ENCODE measurements around the gene TSC2.

TSC2 gene

DNA sequence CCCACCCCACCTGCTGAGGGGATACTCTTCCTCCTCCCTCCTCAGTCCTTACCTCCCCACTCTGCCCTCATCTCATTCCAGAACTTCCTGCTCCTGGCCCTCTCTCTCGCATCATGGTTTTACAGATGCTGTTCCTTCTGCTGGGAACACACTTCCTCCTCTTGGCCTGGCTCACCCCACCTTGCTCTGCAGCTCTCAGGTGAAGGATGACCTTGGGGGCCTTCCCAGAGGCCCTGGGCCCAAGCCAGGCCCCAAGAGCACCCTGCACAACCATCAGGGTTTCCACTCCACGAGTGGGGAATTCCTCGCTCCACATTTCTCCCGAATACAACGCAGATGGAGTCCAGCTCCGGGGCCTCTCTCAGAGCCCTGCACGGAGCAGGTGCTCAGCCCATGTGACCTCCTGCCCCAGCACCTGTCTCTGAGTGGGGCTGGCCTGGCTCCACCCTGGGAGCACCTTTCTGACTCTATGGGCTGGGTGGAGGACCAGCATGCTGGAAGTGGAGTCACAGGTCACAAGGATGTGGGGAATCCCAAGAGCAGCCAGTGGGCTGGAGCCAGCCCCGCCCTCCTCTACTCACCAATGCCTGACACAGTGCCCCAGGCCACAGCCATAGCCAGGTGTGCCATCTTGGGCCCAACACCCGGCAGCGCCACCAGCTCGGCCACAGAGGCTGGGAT, 4.7 kb upstream of the TSC2 start:
- DNase-seq (ENCODE audit: extremely low read depth in 1 of 2, low read depth in 1 of 2) = no peak

DNA sequence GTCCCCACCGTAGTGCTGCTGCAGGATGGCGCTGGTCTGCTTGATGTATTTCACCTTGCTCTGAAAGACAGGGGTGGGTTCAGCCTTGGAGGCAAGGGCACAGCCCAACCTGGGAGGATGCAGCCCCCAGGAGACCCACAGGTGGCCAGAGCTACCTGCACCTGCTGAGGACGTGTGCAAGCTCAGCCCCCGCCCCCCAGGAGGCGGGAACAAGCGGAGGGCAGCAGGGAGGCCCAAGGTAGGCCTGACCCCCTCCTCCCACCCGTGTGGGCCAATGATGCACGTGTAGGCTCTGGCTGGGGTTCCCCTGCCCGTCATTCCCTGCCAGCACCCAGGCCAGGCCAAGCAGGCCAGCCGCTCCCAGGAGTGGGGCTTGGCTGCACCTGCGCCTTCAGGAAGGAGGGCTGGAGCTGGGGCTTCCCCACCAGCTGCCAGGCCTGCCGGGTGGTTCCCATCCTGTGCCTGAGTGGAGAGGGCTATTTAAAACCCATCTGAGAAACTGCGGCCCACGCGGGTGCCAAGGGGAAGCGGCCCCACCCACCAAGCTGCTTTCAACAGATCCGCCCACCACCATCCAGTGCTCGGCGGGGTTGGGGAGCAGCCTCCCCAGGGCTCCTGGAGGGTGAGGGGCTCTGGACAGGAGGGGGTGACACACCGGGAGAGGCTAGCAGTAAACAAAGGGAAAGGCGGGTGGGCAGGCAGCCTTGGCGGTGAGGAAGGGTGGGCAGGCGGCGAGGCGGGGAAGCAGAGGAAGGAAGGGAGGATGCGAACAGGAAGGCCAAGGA, 3.9 kb upstream of the TSC2 start:
- DNase-seq (ENCODE audit: extremely low read depth in 1 of 2, low read depth in 1 of 2) = no peak

DNA sequence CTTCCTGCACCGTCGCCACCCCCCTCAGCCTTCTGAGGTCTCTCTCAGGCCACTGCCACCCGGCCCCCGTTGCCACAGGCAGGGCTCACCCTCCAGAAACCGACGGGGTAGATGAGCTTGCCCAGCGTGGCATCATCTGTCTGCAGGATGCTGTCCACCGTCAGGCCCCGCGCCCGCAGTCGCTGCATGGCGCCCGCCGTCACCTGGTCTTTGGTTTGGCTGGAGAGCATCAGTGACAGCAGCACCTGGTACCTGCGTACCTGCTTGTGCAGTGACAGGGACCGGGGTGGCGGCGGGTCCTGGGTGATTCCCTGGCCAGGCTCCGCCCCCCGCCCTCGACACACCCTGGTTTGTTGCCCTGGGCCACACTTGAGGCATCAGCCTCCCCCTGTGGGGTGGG, 3.2 kb upstream of the TSC2 start:
- DNase-seq (ENCODE audit: extremely low read depth in 1 of 2, low read depth in 1 of 2) = no peak

DNA sequence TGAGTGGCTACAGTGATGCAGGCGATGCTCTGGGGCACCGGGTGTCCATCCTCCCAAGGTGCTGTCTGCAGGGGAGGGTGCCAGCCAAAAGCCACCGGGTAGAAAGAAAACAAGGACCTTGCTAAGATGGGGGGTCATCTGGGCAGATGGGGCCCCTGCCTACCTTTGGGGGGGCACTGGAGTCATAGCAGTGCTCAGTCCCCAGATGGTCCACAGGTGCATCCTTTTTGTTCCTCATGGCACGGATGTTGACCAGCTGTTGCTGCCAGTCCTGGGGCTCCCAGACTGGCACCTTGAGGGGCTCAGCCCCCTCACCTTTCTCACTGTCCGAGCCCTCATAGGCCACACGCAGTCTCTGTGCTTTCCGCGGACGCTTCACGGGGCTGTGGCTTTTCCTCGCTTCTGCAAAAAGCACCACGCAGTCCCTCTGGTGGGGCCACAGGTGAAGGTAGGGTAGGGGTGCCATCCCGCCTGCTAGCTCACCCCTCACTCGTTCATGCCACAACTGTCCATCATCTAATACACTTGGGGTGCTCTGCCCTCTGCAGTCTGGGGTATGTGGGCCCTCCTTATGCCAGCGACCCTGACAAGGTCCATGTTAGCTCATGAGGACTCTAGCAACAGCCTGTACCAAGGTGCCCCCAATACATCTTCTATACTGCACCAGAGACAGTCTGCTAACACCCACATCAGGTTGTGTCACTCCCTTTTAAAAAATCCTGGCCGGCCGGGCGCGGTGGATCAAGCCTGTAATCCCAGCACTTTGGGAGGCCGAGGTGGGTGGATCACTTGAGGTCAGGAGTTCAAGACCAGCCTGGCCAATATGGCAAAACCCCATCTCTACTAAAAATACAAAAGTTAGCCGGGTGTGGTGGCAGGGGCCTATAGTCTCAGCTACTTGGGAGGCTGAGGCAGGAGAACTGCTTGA, 1.6 kb upstream of the TSC2 start:
- DNase-seq (ENCODE audit: extremely low read depth in 1 of 2, low read depth in 1 of 2) = no peak

DNA sequence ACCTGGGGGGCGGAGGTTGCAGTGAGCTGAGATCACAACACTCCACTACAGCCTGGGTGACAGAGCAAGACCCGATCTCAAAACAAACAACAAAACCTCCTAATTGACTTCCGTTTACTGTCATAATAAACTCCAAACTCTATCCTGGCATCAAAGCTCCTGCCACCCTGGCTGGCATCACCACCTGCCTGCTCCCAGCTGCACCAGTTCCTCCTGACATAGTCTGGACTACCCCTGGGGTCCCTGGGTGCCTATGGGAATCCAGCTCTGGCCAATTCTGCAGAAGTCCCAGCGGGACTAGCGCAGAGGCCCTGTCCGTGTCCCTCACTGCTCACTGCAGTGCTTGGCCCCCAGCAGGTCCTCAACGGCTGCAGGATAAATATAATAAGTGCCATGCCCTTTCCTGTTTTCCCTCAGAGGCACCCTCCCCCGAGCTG, 874 bp upstream of the TSC2 start:
- DNase-seq (ENCODE audit: extremely low read depth in 1 of 2, low read depth in 1 of 2) = no peak

DNA sequence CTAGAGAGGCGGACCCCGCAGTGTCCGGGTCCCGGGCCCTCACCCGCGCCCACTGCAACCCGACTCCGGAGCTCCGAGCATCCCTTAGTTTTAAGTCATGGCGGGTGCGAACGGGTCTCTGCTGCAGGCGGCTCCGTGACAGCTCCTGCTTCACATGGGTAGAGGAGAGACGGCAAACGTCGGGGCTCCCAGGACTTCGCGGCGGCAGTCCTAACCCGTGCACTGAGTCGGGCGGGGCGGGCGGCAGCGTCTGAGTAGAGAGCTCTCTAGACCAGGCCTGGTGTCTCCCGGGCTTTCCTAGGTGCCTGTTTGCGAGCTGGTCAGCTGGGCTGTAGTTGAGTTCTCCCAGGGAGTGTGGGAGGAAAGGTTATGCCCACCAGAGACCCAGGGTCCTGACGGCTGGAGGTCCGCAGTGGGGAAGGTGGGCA, 345 bp downstream of the TSC2 start:
- DNase-seq (ENCODE audit: extremely low read depth in 1 of 2, low read depth in 1 of 2) = no peak

DNA sequence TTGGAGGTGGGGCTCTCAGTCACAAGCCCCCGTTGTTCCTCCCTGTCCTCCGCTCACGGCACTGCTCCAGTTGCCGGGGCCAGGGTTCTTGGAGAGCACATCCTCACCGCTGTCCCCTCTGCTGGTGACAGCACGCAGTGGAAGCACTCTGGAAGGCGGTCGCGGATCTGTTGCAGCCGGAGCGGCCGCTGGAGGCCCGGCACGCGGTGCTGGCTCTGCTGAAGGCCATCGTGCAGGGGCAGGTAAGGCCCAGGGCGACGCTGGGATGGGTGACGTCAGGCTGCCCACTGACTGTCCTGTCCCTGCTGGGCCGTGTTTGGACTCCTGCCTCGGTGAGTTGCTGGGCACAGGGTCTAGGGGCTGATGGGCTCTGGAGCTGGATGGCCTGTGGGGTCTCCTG, 5.4 kb downstream of the TSC2 start:
- no peak for DNase-seq (ENCODE audit: extremely low read depth in 1 of 2, low read depth in 1 of 2)

DNA sequence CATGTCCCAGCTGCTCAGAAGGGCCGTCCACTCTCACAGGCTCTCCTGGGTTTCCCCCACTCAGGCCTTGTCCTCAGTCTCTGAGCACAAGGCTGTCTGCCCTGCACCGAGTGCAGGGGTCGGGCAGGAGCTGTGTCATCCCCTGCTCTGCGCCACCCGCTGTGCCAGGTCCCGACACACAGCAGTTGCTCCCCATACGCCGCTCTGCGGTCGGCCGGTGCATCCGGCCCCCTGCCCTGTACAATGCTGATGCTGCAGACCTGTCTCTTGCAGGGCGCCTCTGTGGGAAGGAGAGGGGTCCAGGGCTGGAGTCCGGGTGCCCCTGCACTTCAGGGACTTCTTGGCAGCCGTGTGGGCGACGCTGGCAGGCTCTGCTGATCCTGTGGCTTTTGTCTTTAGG, 6.1 kb downstream of the TSC2 start:
- DNase-seq (ENCODE audit: extremely low read depth in 1 of 2, low read depth in 1 of 2) = no peak

DNA sequence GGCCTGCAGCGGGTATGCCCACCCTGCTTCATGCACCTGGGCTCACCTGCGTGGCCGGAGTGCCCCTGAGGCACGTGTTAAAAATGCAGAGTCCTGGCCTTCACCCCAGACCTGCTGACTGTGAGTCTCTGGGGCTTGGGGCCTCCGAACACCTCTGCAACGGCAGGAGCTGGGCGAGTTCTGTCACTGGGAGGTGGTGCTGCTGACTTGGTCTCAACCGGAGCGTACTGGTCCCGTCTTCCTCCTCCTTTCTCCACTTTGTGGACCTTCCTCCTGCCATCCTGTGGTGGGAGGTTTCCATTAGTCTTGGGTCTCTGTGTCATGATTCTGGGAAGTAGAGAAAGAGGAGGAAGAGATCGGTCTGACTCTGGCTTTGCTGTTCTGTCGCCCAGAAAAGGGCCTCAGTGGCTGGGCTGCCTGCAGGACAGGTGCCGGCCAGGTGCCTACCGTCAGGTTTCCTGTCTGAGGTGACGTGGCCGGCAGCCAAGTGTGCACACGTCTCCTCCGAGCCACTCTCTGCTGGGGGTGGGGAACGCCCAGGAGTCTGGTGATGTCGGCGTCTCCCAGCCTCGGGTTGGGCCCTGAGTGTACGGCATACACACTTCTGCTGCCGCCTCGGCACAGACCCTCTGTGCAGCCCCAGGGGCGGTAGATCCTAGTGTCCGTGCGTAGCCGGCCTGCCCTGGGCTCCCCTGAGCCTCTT, 6.9 kb downstream of the TSC2 start:
- DNase-seq (ENCODE audit: extremely low read depth in 1 of 2, low read depth in 1 of 2) = no peak

DNA sequence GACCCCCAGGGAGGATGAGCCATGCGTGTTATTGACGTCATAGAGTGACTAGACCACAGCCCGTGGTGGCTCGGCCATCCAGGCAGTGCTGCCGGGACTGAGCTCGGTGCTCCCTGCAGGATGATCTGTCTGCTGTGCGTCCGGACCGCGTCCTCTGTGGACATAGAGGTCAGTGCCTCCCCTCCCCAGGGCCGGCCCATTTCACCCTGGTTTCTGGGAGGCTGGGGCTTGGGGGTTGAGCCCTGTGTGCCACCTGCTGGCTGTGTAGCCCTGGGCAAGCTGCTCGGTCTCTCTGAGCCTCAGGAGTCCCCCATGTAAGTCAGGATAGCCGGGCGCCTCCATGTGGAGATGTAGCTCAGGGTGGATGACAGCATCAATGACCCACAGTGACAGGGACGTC, 8.3 kb downstream of the TSC2 start:
- no peak for DNase-seq (ENCODE audit: extremely low read depth in 1 of 2, low read depth in 1 of 2)

DNA sequence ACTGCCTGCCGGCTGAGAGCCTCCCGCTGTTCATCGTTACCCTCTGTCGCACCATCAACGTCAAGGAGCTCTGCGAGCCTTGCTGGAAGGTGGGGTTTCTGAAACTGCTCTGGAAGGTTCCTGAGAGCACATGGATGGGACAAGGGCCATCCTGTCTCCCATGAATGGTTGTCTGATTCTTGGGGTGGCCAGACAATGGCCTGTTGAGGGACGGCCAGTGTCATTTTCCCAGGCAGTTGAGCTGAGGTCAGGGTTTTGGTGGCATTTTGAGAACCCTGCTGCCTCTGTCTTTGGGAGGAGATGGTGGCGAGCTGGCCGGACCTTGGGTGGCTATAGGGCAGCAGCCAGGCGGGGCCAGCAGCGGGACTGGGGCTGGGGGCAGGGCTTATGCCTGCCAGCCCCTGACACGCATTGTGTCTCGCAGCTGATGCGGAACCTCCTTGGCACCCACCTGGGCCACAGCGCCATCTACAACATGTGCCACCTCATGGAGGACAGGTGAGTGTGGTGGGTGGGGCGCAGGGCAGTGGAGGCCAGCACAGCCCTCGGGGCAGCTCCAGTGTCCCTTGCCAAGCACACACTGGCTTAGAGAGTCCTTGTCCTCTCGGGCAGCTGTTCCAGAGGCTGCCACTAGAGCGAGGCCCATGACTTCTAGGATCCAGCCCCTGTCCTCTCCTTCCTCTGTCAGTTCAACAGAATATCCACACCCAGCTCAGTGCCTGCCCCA, 9.1 kb downstream of the TSC2 start:
- no peak for DNase-seq (ENCODE audit: extremely low read depth in 1 of 2, low read depth in 1 of 2)

DNA sequence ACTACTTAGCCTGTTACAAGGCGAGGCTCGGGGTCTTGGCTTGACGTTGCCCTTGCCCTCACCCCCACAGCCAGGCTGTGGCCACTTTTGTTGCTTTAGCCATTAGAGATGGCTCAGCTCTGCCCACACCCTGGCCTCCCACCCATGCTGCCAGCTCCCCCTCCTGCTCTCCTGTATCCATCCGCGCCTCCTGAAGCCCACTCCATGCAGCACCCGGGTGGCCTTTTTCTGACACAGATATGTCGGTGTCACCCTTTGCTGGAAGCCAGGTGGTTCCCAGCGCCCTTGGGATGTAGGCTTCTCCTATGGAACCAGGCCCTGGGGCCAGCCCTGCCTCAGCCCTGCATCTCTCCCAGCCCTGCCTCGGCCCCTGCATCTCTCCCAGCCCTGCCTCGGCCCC, 9.7 kb downstream of the TSC2 start:
- DNase-seq (ENCODE audit: extremely low read depth in 1 of 2, low read depth in 1 of 2) = no peak

DNA sequence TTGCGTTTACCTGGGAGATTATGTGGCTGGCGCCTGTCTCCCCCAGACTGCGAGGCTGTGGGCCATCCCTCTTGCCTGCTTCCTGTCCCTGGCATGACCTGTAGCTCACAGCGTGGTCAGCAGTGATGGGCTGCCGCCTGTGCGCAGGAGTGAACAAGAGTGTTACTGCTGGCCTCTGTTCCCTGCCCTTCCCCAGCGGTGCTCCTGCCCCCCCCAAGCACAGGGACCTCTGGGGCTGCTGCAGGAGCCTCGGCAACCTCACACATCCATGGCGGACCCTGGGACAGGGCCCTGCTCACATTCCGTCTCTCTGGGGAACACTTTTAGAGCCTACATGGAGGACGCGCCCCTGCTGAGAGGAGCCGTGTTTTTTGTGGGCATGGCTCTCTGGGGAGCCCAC, 10.6 kb downstream of the TSC2 start:
- DNase-seq (ENCODE audit: extremely low read depth in 1 of 2, low read depth in 1 of 2) = no peak

DNA sequence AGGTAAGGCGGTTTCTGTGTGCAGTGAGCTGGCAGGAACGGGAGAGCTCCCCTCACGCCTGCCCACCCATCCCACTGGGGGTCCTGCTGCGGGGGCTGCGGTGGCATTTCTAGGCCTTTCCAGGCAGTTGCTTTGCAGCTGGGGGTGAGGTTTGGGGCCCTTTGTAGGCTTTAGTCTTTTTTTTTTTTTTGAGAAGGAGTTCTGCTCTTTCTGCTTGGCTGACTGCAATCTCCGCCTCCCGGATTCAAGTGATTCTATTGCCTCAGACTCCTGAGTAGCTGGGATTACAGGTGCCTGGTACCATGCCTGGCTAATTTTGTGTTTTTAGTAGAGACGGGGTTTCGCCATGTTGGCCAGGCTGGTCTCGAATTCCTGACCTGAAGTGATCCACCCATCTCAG, 11.1 kb downstream of the TSC2 start:
- DNase-seq (ENCODE audit: extremely low read depth in 1 of 2, low read depth in 1 of 2) = no peak

DNA sequence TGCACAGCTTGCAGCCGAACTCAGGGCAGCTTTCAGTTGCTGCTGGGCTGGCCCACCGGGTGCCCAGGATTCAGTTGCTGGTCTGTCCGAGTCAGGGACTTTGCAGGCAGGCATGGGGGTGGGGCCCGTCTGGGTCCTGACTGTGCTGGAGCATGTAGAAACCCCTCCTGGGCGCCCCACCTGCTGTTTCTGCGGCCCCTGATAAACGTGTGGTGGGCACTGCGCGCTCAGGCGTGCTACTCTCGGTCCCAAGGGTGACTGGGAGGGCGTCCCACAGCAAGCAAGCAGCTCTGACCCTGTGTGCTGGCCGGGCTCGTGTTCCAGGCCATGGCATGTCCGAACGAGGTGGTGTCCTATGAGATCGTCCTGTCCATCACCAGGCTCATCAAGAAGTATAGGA, 12.6 kb downstream of the TSC2 start:
- DNase-seq (ENCODE audit: extremely low read depth in 1 of 2, low read depth in 1 of 2) = no peak

DNA sequence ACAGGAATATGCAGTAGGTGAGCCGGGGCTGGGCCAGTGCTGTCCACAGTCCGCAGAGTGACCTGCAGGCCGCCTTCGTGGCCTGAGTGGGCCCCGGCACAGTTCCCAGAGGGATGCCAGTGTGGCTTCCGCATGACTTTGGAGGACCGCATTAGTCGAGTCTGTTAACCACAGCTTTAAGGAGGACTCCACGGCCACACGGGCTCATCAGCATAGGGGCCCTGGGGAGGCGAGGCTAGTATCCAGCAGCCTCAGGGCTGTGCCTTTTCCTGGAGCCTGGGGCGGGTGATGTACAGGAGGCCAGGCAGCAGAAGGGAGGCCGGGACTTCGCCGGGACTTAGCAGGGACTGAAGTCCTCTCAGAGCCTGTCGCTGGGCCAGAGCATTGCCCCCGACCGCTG, 13.2 kb downstream of the TSC2 start:
- no peak for DNase-seq (ENCODE audit: extremely low read depth in 1 of 2, low read depth in 1 of 2)

DNA sequence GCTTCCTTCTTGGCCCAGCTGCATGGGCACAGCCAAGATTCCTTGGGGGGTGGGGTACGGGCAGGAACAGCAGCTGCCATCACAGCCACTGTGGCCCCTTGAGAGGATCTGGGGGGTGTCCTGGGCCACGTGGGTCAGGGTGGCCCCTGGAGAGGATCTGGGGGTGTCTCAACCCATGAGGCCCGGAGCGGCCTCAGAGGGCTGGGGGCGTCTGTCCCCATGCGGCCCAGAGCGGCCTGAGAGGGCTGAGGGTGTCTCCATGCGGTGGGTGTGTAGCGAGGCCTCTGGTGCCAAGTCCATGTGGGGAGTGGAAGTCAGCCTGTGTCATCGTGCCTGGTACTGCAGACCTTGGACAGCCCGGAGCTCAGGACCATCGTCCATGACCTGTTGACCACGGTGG, 13.7 kb downstream of the TSC2 start:
- DNase-seq (ENCODE audit: extremely low read depth in 1 of 2, low read depth in 1 of 2) = no peak

DNA sequence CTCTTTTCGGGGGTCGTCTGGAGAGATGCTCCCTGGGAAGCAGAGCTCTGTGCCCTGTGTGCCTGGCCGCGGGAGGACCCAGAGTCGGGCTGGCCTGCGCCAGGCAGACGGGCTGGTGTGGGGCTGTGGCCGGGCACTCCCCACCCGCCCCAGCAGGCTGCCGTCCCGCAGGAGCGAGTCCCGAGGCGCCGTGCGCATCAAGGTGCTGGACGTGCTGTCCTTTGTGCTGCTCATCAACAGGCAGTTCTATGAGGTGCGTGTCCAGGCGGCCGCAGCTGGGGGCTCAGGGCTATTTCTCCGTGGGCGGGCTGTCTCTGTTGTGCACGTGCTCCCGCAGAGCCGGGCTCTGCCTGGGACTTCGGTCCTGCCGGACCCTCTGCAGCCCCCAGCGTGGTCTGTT, 15.0 kb downstream of the TSC2 start:
- DNase-seq (ENCODE audit: extremely low read depth in 1 of 2, low read depth in 1 of 2) = no peak

DNA sequence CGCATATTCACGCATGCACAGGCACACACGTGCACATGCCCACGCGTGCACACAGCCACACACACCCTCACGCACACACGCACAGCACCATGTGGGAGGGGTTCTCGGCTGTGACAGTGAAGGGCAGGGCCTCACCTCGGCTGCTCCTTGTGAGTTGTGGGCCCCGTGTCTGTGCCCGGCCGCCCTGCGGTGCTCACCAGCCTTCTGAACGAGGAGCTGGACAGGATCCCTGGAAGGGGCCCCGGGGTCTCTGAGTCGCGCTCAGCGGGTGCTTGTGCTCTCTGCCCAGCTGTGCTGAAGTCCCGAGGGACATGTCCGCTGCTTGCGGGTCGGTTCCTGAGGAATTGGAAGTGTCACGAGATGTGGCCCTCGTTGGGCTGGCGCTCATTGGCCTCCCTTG, 16.1 kb downstream of the TSC2 start:
- no peak for DNase-seq (ENCODE audit: extremely low read depth in 1 of 2, low read depth in 1 of 2)

DNA sequence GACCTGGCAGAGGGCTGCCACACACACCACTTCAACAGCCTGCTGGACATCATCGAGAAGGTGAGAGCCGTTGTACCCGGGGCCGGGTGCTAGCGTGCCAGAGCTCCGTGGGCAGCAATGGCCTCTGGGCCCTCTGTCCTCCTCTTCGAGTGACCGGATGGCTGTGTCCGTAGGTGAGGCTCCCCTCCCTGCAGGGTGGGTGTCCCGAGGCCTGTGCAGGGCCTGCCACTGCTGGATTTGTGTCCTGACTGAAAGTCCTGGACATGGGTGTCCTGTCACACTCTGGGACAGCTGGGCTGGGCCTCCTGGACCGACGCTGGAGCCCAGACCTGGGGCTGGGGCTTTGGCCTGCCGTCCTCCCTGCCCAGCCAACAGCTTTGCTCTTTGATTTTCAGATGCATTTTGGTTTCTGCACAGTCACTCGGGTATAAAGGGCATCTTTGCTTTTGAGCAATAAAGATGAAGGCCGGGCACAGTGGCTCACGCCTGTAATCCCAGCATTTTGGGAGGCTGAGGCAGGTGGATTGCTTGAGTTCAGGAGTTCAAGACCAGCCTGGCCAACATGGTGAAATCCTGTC, 16.7 kb downstream of the TSC2 start:
- no peak for DNase-seq (ENCODE audit: extremely low read depth in 1 of 2, low read depth in 1 of 2)

Measured in stimulated activated CD8-positive, alpha-beta memory T cell treated with anti-CD3 and anti-CD28 coated beads, Interleukin-7, amount 100 ng/mL, for 48 hours (primary cell).